Brain pericyte (primary cell): ENCODE measurements around the gene TINAGL1.

Experiments used
- DNase-seq: peaks from one replicate; pipeline ENCODE4 v3.0.0-alpha.2; 2012; ENCODE audit warnings: low read depth, low spot score

TINAGL1 gene, protein sequence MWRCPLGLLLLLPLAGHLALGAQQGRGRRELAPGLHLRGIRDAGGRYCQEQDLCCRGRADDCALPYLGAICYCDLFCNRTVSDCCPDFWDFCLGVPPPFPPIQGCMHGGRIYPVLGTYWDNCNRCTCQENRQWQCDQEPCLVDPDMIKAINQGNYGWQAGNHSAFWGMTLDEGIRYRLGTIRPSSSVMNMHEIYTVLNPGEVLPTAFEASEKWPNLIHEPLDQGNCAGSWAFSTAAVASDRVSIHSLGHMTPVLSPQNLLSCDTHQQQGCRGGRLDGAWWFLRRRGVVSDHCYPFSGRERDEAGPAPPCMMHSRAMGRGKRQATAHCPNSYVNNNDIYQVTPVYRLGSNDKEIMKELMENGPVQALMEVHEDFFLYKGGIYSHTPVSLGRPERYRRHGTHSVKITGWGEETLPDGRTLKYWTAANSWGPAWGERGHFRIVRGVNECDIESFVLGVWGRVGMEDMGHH

DNA sequence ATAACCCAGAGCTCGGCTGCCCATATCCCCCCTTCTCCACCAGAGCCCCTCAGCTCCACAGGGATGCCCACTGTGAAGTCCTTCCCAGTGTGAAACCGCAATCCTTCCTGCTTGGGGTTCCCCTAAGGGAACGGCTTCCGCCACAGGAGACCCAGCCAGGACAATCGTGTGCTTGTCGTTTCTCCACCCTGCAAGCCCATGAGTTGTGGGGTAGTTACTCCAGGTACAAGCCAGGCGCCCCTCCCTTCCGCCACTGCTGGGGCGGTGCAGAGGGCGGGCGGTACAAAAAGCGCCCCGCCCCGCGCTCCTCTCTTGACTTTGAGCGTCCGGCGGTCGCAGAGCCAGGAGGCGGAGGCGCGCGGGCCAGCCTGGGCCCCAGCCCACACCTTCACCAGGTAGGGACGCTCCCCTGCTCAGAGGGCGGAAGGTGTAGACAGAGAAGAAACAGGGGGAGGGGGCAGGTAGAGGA is at the start of gene TINAGL1:
Gene TINAGL1 (plus strand): TSS at position 315 of the 469 bp plus-strand sequence. CDS start 634 bp downstream, outside the sequence.
- DNase-seq = no peak

DNA sequence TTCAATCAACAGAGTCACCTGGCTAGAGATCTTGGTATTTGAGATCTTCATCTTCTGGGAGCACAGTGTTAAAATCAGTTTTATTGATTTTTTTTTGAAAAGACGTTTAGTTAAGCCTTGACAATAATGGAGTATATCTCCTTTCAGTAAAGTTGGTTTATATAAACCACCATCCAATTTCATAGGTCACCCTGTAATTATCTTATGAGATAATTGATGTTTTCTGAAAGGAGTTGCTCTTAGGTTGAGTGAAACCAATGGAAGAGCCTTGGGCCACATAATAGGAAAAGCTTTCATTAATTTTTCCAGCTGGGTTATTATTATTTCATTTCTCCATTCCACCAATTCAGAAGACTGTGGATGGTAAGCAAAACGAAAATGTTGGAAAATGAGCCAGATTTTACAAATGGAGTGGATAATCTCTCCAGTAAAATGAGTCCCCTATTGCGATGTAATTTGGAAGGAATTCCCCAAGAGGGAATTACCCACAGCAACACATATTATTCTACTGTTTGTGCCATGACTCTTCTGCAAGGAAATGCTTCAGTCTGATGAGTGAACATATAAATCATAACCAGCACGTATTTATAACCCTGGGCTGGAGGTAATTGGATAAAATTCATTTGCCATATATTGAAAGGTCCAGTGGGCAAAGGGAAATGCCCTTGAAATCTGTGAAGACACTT is 46.2 kb upstream of the TINAGL1 start:
- DNase-seq = no peak

DNA sequence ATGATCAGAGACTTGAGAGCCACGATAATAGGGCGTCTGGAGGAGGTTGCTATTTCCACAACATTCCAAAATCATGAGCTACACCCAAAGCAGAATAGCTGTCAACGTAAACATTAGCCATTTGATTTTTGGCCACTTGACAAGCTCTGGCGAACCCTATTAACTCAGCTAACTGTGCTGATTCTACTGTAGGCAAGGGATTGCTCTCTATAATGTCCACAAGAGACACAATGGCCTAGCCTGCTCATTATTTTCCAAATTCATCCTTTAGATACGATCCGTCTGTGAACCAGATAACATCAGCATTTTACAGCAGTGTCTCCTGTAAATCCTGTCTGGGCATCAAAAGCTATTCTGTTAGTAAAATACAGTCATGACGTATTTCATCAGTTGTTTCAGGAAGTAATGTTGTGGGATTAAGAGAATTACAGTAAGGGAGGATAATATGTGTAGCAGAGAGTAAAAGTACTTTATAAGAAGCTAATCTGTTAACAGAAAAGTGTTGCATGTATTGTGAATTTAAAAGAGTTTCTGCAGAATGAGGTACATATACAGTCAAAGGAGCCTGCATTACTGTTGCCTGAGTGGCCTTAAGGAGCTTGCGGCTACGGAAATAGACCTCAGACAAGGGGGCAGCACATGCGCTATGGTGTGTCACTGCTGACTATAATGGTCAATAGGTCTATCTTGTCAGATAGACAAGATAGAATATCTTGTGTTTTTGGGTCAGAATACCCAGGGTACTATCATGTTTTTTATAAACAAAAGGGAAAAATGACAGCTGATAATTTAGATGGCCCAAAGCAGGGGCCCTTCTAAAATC is 44.9 kb upstream of the TINAGL1 start:
- DNase-seq = no peak

DNA sequence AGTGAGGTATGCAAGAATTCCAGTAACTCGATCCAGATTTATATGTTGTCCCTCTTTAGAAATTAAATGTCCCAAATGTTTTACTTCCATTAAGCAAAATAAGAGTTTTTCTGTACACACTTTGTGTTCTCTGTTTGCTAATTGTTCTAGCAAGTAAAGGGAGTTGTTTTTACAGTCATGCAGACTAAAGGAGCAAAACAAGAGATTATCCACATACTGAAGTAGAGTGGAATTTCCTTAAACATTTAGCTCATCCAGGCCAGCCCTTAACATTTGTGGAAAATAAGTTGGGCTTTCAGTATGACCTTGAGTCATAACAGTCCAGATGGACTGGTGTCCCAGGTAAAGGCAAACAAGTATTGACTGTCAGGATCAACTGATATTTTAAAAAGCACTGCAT is 44.1 kb upstream of the TINAGL1 start:
- DNase-seq = no peak

DNA sequence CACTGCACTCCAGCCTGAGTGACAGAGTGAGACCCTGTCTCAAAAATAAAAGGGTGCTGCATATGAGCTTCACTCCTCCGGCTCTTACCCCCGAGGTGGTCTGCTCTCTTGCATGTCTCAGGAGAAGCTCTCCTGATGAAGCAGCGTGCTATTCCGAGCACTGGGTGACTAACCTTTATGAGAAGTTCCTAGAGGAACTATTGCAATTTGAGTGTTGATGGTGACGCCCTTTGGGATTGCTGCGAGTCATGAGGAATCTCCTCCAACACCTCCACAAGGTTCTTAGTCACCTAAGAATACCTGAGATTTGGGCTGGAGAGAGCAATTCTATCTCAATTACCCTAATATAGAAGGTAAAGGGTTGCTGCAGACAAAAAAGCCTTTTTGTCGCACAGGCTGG is 40.8 kb upstream of the TINAGL1 start:
- DNase-seq = no peak

DNA sequence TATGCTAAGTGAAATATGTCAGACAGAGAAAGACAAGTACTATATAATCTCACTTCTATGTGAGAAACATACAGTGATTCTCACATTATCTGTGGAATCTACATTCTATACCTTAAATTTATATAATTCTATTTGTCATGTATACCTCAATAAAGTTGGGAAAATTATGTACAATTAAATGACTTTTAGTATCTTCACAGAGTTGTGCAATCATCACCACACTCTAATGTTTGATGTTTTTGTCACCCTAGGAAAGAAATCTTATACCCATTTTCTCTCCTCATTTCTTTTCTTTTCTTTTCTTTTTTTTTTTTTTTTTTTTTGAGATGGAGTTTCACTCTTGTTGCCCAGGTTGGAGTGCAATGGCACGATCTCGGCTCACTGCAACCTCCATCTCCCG is 37.0 kb upstream of the TINAGL1 start:
- no peak for DNase-seq

DNA sequence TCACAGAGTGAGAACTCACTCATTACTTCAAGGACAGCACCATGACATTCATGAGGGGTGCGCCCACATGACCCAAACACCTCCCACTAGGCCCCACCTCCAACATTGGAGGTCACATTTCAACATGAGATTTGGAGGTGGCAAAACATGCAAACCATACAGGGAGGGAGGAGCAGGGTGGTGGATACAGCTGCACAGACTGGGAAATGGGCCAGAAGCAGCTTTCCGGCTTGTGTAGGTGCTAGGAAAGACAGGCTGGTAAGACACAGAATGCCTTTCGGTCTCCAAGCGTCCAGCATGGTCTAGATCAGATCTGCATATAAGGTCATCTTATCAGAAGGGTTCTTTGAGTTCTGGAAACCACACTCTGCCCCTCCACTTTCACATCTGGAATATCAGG is 35.1 kb upstream of the TINAGL1 start:
- no peak for DNase-seq

DNA sequence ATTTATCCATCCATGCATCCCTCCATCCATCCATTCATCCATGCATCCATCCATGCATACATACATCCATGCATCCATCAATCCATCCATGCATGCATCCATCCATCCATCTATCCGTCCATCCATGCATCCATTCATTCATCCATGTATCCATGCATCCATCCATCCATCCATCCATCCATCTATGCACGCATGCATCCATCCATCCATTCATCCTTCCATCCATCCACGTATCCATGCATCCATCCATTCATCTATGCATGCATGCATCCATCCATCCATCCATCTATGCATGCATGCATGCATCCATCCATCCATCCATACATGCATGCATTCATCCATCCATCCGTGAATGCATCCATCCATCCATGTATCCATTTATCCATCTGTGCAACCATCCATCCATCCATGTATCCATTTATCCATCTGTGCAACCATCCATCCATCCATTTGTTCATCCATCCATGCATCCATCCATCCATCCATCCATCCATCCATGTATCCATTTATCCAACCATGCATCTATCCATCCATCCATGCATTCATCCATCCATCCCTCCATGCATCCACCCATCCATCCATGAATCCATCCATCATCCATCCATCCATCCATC is 30.3 kb upstream of the TINAGL1 start:
- no peak for DNase-seq

DNA sequence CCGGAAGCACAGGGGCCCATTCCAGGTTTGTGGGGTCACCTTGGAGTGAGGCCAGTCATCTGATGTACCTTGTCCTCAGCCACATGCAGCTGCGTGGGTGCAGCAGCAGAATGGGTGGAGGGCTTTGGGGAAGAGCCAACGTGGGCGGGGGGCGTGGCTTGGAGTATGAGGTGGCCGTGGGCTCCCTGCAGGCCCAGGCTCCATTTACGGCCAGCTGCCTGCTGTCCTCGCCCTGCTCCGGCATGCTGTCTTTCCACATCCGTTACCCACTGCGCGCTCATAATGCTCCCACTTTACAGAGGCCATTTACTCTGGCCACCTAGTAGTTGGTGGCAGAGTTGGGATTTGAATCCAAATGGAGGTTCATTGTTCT is 27.8 kb upstream of the TINAGL1 start:
- no peak for DNase-seq

DNA sequence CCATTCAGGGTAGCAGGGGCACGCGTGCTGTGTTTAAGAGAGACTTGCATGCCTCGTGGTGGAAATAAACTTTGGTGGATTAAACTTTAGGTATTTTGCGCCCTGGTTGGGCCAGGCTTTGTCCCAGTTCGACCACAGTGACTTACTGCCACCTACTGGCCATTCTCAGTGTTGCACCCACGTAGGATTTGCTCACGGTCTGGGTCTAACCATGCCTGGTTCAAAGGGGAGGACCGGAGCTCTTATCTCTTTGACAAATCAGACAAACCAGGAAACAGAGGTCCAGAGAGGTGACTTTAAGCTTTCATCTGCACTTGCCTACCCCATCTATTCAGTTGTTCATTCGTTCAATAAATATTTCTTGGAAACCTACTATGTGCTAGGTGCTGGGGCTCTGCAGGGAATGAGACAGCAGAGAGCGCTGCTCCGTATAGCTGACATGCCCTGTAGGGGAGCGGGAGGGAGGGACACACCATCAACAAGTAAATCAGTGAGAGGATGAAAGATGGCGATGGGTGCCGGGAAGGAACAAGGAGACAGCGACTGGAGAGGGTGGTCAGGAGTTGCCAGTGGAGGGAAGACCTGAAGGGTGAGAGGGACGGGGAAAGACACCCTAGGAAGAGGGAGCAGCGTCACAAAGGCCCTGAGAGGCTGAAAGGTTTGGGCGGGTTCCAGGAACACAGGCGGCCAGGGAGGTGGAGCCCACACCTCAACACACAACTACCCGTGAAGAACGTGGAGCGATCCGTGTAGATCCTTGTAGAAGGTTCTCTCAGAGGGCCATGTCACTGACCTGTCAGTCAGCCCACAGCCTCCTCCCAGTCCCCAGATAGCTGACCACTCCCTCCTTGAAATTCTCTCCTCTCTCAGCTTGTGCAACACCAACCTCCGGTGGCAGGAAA is 27.2 kb upstream of the TINAGL1 start:
- peak; percentile 48 for DNase-seq

DNA sequence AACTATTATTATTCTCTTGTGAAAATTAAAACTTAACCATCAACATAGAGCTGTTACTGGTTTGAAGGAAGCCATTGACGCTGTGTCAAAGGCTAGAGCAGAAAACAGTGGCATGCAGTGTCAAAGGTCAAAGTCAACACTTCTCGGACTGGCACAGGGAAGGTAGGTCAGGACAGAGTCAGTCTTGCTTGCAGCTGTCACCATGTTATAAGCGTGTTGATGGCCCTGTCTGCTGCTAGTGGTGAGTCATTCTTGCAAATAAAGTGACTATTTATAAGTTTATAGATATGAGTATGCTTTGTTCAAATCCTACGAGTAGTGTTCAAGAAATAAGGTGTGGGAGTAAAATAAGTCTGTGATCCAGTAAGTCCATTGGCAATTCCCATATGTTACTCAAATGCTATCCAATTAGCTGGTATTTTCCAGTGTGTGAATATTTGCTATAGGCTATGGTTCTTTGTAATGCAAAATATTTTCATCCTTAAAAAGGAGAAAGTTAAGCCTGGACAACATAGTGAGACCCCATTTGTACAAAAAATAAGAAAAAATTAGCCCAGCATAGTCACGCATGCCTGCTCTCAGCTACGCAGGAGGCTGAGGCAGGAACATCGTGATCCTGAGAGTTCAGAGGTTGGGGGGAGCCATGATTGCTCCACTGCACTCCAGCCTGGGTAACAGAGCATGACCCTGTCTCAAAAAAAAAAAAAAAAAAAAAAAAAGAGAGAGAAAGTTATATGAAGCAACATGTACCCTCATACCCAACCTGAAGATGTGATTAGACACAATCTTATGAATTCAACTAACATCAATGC is 26.3 kb upstream of the TINAGL1 start:
- no peak for DNase-seq

DNA sequence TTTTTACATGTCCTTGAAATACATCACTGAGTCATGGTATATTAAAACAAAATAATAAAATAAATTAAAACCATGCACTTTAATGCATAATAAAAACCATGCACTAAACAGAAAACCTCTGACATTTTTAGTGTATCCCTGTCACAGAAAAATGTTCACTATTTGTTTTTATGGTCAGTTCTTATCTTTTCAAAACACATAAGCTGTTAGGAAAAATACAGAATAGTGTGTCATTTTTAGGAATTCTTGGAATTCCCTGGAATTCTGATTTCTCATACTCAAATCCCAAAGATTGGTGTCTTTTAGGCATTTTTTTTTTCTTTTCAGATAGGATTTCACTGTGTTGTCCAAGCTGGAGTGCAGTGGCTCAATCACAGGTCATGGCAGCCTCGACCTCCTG is 25.1 kb upstream of the TINAGL1 start:
- no peak for DNase-seq

DNA sequence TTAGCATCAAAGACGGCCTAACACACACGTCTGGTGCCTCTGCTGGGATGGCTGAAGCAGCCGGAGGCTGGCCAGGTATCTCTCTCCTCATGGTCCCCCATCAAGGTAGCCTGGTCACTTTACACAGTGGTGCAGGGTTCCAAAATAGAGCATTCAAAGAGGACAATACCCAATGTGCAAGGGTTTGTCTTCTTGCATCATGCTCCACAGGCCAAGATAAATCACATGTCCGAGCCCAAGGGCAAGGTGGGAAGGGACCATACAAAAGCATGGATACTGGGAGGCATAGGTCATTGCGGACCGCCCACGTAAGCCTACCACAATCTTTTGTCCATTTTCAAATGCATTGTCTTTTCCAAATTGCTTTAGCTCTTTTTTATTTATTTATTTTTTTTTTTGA is 23.8 kb upstream of the TINAGL1 start:
- DNase-seq = no peak

DNA sequence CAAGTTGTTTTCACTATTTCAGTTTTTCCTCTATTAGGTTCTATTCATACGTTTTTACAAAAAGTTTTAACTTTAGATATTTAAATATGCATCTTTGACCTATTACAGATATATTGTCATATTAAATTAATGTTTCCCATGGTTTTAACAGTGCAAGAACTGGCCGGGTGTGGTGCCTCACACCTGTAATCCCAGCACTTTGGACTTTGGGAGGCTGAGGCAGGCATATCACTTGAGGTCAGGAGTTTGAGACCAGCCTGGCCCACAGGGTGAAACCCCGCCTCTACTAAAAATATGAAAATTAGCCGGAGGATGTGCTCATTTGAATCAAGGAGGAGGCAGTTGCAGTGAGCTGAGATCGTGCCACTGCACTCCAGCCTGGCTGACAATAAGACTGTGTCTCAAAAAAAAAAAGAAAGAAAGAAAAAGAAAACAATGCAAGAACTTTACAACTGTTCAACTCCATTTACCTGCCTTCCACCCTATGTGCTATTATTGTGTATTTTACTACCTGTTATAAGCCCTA is 19.8 kb upstream of the TINAGL1 start:
- no peak for DNase-seq

DNA sequence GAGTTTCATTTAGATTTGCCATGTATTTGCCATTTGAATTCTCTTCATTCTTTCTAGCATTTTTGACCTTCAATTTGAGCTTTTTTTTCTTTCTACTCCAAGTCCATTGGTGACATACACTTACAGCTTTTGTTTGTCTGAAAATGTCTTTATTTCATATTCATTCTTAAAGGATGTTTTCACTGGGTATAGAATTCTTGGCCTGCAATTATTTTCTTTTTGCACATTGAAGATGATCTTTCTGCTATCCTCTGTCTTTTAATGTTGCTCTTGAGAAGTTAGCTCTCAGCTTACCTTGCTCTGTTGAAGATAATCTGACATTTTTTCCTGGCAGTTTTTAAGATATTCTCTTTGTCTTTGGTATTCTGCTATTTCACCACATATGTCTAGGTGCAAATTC is 16.6 kb upstream of the TINAGL1 start:
- DNase-seq = no peak

DNA sequence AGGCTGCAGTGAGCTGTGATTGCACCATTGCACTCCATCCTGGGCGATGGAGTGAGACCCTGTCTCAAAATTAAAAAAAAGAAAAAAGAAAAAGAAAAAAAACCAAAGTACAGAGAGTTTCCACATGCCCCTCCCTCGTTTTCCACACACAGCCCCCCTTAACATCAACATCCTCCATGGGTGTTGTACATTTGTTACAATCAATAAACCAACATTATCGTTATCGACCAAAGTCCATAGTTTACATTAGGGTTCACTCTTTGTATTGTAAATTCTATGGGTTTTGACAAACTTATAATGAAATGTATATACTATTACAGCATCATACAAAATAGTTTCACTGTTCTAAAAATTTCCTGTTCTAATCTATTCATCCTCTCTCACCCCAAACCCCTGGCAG is 15.9 kb upstream of the TINAGL1 start:
- DNase-seq = no peak

DNA sequence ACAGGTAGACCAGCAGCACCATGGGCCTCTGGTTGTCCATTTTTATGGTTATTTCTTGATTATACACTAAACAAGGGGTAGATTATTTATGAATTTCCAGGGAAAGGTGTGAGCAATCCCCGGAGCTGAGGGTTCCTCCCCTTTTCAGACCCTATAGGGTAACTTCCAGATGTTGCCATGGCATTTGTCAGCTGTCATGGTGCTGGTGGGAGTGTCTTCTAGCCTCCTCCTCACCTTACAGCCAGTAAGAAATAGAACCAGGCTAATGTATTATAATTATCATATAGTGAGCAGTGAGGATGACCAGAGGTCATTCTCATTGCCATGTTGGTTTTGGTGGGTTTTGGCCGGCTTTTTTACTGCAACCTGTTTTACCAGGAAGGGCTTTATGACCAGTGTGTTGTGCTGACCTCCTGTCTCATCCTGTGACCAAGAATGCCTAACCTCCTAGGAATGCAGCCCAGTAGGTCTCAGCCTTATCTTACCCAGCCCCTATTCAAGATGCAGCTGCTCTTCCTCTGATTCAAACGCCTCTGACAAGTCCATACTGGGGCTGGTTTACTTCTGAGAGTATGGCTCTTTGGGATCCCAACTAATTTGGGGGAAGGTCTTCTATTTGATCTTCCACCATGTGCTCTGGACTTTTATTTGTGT is 13.5 kb upstream of the TINAGL1 start:
- no peak for DNase-seq

DNA sequence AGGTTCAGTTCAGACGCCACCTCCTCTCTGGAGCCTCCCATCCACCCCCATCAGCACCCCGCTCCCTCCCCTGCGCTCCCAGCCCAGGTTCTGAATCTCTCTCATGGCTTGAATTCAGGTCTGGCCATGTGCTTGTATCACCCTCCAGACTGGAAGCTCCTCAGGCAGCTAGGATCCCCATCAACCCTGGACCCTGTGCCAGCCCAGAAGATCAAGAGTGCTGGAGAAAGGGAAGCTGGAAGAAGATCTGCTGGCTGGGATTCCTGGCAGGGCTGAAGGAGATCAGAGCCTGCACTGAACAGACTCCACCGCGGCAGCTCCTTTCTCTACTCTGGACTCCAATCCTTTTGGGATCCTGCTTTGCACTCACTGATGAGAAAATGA is 11.7 kb upstream of the TINAGL1 start:
- DNase-seq = no peak

DNA sequence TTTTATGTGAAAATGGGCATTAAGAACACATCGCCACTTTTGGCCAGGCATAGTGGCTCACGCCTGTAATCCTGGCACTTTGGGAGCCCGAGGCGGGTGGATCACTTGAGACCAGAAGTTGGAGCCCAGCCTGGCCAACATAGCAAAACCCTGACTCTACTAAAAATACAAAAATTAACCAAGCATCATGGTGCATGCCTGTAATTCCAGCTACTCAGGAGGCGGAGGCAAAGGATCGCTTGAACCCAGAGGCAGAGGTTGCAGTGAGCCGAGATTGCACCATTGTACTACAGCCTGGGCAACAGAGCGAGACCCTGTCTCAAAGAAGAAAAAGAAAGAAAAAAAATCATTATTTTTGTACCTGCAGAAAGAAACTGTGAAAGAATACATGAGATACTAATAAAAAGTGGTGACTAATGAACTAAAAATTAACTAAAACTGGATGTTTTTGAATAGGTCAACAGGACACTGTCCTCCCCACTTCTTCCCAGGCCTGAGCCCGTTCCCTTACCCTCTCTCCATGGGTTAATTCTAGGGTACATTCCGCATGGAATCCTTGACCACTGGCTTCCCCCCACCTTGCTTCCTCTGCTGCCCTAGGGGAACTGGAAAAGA is 8.3 kb upstream of the TINAGL1 start:
- no peak for DNase-seq
